Measurements from ENCODE around the gene CENPT.

DNA sequence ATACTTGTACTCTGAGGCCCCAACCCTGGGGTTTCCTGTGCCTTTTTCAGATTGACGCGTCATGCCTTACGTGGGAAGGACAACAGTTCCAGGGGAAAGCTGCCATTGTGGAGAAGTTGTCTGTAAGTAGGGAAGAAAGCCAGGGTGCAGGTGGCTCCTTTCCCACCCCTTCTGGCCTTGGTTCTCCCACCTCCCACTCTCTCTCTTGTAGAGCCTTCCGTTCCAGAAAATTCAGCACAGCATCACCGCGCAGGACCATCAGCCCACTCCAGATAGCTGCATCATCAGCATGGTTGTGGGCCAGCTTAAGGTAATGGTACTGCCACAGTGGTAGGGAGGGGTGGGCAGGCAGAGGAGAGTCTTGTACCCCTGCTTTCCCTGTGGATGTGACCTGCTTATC is 20.8 kb upstream of the CENPT start:
- TF ChIP-seq CTCF (IDR thresholded peaks at IDR 0.05) = no peak
- TF ChIP-seq POLR2A (IDR thresholded peaks at IDR 0.05) = no peak

Data from right lobe of liver (tissue), 4 donors.